Activated CD4-positive, alpha-beta T cell treated with anti-CD3 and anti-CD28 coated beads for 48 hours (primary cell): ENCODE results near the gene RDM1.
"Not testable (repeated sequence)": the region's sequence is repeated elsewhere in the genome, so short reads cannot be mapped to it uniquely, and the experiment has no call there.

Experiments used
- DNase-seq: peaks from one replicate; pipeline ENCODE4 v3.0.0-alpha.2; 2020

RDM1 gene, protein sequence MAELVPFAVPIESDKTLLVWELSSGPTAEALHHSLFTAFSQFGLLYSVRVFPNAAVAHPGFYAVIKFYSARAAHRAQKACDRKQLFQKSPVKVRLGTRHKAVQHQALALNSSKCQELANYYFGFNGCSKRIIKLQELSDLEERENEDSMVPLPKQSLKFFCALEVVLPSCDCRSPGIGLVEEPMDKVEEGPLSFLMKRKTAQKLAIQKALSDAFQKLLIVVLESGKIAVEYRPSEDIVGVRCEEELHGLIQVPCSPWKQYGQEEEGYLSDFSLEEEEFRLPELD

DNA sequence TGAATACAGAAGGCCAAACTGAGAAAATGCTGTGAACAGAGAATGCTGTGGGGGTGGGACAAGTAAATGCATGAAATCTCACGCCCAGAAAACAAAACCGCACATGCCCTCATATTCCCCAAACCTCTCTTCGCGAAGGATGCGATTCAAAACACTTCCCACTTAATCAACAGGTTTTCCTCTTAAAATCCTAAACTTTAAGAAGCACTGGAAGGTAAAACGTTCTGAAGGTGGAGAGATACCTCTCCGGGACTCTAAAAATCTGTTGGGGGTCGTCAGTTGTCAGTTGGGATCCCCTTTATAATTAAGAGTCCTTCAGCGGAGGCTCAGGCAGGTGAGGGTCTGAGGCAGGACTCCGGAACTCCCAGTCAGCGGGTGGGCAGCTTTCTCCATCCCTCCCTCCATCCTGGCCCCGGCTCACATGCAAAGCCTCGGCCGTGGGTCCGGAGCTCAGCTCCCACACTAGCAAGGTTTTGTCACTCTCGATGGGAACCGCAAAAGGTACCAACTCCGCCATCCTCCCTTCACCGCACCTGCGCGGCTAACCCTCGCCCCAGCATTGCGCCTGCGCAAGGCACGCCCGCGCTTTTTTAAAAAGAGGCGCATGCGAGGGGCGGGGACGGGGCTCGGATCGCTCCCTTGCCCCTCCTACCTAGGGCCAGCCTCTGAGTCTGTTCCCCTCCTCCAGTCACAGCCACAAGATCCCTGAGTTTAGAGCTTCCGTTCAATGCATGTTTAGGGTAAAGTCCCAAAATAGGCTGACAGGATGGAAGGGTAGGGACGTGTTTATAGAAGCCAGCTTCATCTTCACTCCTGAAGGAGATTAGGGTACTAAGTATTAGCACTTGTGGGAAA, at the start of gene RDM1:
Gene RDM1, minus strand, starts transcription at position 563 of the 855 bp plus-strand sequence. Its CDS starts 46 bp downstream, at position 517.
- DNase-seq: peak; percentile 94

DNA sequence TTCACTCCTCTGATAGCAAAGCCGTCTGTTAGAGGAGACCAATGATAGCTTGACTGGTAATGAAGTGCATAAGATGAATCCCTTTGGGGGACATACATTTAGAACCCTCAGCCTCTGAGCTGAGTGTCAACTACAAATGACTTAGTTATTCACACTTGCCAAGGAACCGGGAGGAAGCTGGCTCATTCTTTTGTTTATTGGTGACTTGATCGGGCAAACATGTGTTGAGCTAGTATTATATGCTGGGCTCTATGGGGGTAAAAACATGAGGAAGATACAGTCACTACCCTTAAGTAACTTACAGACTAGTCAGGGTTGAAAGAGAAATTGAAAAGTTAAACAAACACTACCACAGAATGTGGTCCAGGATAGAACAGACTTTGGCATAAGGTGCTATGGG, 47.8 kb upstream of the RDM1 start:
- DNase-seq: no peak

DNA sequence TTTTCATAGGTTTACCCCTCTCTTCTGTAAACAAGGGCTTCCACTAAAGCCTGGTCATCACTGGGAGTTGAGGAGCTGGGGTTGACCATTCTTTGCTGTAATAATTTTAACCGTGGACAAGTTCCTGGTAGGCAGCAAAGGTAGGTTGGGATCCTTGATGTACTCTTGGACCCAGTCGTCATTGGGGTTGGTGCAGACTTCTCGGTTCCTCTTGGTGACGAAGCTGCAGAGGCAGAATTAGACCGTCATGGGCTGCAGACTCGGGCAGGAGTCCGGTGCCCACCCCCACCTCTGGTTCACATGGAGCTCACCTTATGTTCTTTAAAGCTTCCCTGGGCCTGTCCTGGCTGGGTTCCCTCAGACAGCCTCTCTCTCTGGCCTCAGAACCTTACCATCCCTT, 46.9 kb upstream of the RDM1 start:
- no peak for DNase-seq

GRCh38 chr17:35973333-35974260, 43.0 kb upstream of the RDM1 start:
- no peak for DNase-seq

- DNase-seq: no peak
These were observed 42.4 kb upstream of the RDM1 start for GRCh38 chr17:35972945-35973332.

DNA sequence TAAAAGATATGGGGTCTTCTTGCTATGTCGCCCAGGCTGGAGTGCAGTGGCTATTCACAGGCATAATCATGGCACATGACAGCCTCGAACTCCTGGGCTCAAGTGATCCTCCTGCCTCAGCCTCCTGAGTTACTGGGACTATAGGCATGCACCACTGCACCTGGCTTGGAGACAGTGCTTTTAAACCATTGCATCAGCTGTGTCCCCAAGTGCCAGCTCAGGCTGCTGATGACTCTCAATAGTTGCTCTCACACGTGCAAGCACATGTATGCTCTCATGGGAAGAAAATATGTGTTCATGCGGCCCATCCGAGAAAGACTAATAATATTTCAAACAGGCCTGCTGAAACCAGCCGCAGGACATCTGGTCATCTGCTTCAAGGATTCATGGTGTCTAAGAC, 42.0 kb upstream of the RDM1 start:
- no peak for DNase-seq

- no peak for DNase-seq
These were observed 41.5 kb upstream of the RDM1 start for GRCh38 chr17:35972066-35972465.

DNA sequence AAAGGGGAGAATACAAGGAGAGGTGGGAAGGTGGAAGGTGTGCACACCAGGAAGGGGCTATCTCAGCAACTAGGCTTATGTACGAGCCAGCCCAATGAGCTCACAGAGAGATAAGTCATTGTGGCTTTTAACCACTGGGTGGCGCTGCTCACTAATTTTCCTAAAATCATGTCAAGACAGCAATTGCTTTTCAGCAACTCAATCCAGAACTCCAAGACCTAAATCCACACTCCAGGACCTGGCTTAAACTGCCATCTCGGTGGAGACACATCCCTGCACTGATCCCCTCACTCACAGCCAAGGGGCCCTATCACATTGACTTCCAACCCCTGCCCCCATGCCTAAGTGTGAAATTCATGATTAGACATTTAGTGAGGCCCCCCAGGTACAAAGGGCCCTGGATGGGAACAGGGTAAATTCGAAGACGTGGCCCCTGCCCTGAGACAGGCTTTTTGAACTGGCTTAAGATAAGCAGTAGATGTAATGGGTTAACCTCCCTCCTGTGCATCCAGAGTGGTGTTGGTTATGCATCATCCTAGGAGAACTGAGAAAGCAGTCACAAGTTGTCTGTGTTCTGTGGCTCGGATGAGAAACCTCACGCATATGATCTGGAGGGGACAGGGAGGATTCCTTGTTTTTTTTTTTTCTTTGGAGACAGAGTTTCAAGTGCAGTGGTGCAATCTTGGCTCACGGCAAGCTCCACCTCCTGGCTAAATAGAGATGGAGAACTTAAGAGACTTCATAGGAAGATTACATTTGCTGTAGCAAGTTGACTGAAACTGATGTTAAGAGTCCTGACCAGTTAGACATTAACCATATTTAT, 39.2 kb upstream of the RDM1 start:
- peak; percentile 83 for DNase-seq

DNA sequence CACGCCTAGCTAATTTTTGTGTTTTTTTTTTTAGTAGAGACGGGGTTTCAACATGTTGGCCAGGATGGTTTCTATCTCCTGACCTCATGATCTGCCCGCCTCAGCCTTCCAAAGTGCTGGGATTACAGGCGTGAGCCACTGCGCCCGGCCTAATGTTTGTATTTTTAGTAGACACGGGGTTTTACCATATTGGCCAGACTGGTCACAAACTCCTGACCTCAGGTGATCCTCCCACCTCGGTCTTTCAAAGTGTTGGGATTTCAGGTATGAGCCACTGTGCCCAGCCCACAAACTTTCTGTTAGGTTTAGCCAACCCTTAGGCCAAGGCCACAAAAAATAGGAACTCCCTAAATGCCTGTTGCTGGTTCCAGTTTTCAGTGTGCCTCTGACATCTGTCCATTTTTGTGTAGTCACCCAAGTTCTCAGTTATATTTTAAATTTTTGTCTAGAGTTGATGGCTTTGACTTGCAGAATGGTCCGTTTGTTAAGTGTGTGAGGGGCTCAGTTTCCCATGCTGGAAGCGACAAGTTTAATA, 38.0 kb upstream of the RDM1 start:
- no peak for DNase-seq

- no peak for DNase-seq
These were observed 34.7 kb upstream of the RDM1 start for GRCh38 chr17:35965272-35965671.

DNA sequence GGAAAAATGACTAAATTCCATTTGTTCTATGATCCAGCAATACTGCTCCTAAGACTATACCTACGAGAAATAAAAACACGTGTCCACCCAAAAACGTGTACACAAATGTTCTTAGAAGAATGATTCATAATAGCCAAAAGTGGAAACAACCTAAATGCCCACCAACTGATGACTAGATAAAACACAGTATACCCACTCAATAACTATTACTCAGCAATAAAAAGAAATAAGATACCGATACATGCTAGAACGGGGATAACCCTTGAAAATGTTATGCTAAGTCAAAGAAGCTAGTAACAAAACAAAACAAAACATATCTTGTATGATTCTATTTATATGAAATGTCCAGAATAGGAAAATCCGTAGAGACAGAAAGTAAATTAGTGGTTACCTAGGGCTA, 33.1 kb upstream of the RDM1 start:
- DNase-seq: no peak

- DNase-seq: no peak
These were observed 23.1 kb upstream of the RDM1 start for GRCh38 chr17:35953720-35954119.

DNA sequence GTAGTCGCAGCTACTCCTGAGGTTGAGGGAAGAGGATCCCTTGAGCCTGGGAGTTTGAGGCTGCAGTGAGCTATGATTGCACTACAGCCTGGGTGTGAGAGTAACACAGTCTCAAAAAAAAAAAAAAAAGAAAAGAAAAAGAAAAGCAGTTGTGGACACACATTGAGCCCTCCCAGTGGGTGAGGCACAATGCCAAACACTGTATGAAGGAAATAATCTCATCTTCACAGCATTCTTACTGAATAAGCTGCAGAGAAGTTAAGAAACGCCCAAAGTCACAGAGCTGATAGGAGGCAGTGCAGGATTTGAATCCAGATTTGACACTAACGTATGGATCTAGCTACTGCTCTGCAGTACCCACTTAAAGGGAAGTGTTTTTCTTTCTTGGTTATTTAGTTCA, 18.8 kb upstream of the RDM1 start:
- no peak for DNase-seq

GRCh38 chr17:35948092-35948491, 17.5 kb upstream of the RDM1 start:
- no peak for DNase-seq

GRCh38 chr17:35947156-35947585, 16.6 kb upstream of the RDM1 start:
- peak; percentile 57 for DNase-seq

GRCh38 chr17:35944151-35944550, 13.6 kb upstream of the RDM1 start:
- no peak for DNase-seq

- DNase-seq: no peak
These were observed 13.0 kb upstream of the RDM1 start, which contains the start of gene LYZL6 for GRCh38 chr17:35943537-35943936. TSS of gene LYZL6 (minus strand) at chr17:35943713. CDS start at chr17:35939356, 4,357 bp downstream.

GRCh38 chr17:35942588-35943186, 12.1 kb upstream of the RDM1 start:
- DNase-seq: no peak

GRCh38 chr17:35938492-35938891, 7.9 kb upstream of the RDM1 start:
- not testable (repeated sequence) for DNase-seq

DNA sequence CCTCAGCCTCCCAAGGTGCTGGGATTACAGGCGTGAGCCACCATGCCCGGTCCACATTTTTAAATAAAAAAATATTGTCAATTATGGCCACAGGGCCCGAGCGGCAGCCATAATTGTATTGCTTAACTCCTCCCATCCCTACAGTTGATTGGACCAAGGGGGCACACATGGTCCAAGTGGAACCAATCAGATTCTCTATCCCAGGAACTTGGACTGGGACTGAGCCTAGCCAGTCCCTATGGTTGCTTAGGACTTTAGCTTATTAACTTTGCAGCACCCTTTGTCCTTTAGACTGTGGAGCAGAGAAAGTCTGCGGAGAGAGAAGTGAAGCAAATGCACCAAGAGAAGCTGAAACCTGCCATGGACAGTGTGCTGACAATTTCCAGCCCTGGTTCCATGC, 5.5 kb upstream of the RDM1 start:
- no peak for DNase-seq

- DNase-seq: no peak
These were observed 4.2 kb upstream of the RDM1 start for GRCh38 chr17:35934760-35935159.
